ENCODE results near the gene SLC25A23. TPM values are rescaled to one million over a fixed set of nuclear protein-coding genes. Genes with fewer than 3 reads are reported as not detected.

The SLC25A23 gene
- 16.1 to 21.5 TPM (median 19.3 TPM) in 5 replicates for total RNA-seq (2022; extraction: Qiagen RNA extraction; ENCODE audit: low read depth)

DNA sequence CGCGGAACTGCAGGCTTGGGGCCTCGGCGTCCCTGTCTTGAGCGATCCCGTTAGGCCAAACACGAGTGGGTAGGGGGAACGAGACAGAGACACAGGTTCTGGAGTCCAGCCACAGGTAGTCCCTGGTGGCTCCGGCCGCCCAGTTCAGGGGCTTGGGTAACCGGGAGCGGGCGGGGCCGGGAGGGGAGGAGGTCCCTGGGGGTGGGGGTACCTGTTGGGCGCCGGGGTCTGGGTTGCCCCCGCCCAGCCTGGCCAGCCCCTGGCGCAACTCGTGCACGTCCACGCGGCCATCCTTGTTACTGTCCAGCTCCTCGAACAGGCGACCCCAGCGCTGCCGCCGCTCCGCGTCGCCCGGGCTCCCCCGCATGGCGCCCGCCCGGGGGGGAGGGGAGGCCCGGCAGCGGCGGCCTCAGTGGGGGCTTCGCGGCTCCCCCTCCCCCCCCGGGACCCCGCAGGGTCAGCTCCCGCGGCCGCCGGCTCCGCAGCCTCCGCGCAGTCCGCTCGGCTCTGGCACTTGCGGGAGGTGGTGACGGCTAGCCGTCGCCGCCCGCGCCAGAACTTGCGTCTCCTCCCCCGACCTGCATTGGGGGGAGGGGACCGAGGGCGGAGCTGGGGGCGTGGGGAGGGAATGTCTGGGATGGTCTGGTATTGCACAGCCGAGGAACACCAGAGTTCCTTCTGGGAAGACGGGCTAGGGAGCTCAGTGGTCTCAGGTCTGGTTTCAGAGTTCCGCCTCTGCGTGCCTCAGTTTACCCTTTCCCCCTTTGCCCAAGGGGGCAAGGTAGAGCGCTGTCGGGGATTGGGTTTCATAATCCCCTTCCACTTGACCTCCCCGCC is at the start of gene SLC25A23:
Gene SLC25A23 (minus strand): TSS at position 531 of the 837 bp plus-strand sequence. CDS start 164 bp downstream, at position 367.

DNA sequence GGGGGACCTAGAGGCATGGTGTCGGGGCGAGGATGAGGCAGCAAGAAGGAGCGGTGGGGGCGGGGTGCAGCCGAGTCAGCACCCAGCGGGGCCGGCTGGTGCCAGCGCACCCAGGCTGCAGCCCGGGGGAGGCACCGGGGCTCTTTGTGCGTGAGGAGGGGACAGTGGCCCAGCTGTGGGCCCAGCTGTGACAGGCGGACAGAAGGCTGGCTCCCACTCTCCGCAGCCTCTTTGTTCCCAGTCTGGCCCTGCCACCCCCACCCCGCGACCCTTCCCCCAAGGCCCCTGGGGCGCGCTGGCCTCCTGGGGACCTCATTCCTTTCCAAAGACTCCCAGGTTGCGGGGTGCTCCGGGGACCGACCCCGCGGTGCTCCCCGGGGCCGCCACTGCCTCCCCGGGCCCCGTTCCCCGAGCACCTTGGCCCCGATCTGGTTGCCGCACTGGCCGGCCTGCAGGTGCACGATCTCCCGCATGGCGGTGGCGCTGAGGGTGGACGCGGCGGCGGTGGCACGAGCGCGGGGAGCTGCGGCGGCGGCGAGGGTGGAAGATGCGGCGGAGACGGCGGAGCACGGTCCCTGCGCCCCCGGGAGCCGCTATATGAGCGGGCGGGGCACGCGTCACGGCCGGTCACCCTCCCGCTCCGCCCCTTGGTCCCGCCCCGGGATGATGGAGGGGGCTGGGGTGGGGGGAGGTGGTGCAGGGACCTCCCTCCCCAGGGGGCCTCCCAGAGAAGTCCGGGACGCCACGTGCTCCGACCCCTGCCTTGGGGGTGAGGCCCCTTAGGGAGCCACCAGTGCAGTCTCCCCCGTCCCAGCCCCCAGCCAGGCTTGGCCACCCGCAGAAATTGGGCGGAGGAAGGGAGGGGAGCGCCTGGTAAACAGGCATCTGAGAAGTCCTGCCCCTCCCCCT is 42.4 kb upstream of the SLC25A23 start, which contains the start of gene TUBB4A:
Gene TUBB4A (minus strand): TSS at position 570 of the 909 bp plus-strand sequence. CDS start 97 bp downstream, at position 473.

DNA sequence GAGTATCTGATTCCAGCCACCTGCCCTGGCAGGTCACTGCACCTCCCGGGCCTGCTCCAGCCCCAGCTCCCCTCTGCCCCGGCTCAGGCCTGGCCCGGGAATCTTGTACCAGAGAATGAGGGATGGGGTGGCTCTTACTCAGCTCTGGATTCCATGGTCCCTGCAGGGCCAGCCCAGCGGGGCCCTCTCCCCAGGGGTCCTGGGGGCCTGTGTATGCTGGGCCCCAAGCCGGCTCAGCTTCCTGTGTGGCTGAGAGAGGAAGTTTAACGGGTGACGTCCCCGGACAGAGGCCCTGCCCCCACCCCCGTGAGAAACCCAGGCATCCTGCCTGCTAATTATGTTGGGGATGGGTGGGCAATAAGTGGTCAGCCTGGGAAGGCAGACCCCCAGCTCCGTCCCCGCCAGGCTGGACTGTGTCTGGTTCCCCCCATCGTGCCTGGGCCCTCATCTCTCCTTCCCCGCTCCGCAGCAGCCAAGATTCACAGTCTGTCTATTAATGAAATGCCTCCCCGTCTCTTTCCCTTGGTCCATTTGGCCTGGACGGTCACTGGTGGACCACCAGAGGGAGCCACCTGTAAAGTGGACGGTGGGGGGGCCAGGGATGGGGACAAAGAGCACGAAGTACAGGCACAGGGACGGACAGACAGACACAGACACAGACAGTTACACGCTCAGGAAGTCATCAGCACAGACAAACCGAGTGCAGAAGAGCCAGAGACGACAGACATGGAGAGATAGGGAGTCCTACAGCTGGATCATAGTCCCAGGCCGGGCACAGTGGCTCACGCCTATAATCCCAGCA is 22.1 kb upstream of the SLC25A23 start, which contains the start of gene DENND1C:
Gene DENND1C (minus strand): TSS at position 247 of the 802 bp plus-strand sequence. CDS start 92 bp downstream, at position 155.

GRCh38 chr19:6464070-6464873 is 4.7 kb upstream of the SLC25A23 start, which contains the start of gene CRB3:
CRB3 (plus strand) TSS chr19:6464271; CDS start chr19:6464702, 431 bp downstream.

DNA sequence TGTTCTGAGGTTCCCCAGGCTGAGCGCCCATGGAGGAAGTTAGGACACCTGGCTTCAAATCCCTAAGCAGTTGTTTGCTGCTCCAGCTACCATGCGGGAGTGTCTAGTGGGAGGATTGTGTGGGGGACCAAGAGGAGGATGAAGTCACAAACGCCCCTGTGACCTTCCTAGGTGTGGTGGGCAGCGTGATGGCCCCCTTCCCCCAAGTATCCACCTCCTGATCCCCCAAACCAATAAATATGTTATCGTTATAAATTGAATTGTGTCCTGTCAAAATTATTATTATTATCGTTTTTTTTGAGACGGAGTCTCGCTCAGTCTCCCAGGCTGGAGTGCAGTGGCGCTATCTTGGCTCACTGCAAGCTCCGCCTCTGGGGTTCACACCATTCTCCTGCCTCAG is 25.9 kb downstream of the SLC25A23 start, which contains the start of gene SLC25A41:
Gene SLC25A41 (minus strand): TSS at position 101 of the 400 bp plus-strand sequence. CDS start 70 bp downstream, at position 31.

GRCh38 chr19:6424195-6424938 is 35.2 kb downstream of the SLC25A23 start, which contains the start of gene KHSRP:
KHSRP (minus strand) TSS chr19:6424811; CDS start chr19:6424701, 110 bp downstream.

GRCh38 chr19:6393074-6393982 is 66.3 kb downstream of the SLC25A23 start, which contains the start of gene GTF2F1:
GTF2F1 (minus strand) TSS chr19:6393164; CDS start chr19:6392995, 169 bp downstream.

Other genes starting within 250 kb of the SLC25A23 start
- gene MLLT1, start 179.8 kb downstream of the SLC25A23 start, total RNA-seq (2022; extraction: Qiagen RNA extraction; ENCODE audit: low read depth) = 16.2 to 20.2 TPM (median 20.0 TPM) in 5 replicates
- not detected in 5 replicates for gene ACER1, start 126.2 kb downstream of the SLC25A23 start, total RNA-seq (2022; extraction: Qiagen RNA extraction; ENCODE audit: low read depth)
- 45.1 to 87.6 TPM (median 69.7 TPM) in 5 replicates for gene CLPP, start 98.3 kb downstream of the SLC25A23 start, total RNA-seq (2022; extraction: Qiagen RNA extraction; ENCODE audit: low read depth)
- 16.0 to 39.2 TPM (median 33.4 TPM) in 5 replicates for gene ALKBH7, start 87.0 kb downstream of the SLC25A23 start, total RNA-seq (2022; extraction: Qiagen RNA extraction; ENCODE audit: low read depth)
- 0.48 to 1.7 TPM (median 0.85 TPM) in 5 replicates for gene PSPN, start 83.9 kb downstream of the SLC25A23 start, total RNA-seq (2022; extraction: Qiagen RNA extraction; ENCODE audit: low read depth)
- 57.5 to 64.9 TPM (median 60.3 TPM) in 5 replicates for gene GTF2F1, start 66.6 kb downstream of the SLC25A23 start, total RNA-seq (2022; extraction: Qiagen RNA extraction; ENCODE audit: low read depth)
- gene KHSRP, start 35.0 kb downstream of the SLC25A23 start, total RNA-seq (2022; extraction: Qiagen RNA extraction; ENCODE audit: low read depth) = 194 to 229 TPM (median 198 TPM) in 5 replicates
- 0.06 to 0.24 TPM (median 0.16 TPM) in 3 of 5 replicates, not detected in the others for gene SLC25A41, start 26.0 kb downstream of the SLC25A23 start, total RNA-seq (2022; extraction: Qiagen RNA extraction; ENCODE audit: low read depth)
- 3.5 to 5.9 TPM (median 5.0 TPM) in 5 replicates for gene CRB3, start 4.5 kb upstream of the SLC25A23 start, total RNA-seq (2022; extraction: Qiagen RNA extraction; ENCODE audit: low read depth)
- 0.12 to 0.39 TPM (median 0.30 TPM) in 5 replicates for gene DENND1C, start 22.0 kb upstream of the SLC25A23 start, total RNA-seq (2022; extraction: Qiagen RNA extraction; ENCODE audit: low read depth)
- 4.9 to 6.8 TPM (median 6.2 TPM) in 5 replicates for gene TUBB4A, start 42.5 kb upstream of the SLC25A23 start, total RNA-seq (2022; extraction: Qiagen RNA extraction; ENCODE audit: low read depth)
- gene TNFSF9, start 71.2 kb upstream of the SLC25A23 start, total RNA-seq (2022; extraction: Qiagen RNA extraction; ENCODE audit: low read depth) = 4.7 to 8.9 TPM (median 7.0 TPM) in 5 replicates
- 13.5 to 28.3 TPM (median 24.8 TPM) in 5 replicates for gene CD70, start 131.4 kb upstream of the SLC25A23 start, total RNA-seq (2022; extraction: Qiagen RNA extraction; ENCODE audit: low read depth)
- gene TNFSF14, start 210.4 kb upstream of the SLC25A23 start, total RNA-seq (2022; extraction: Qiagen RNA extraction; ENCODE audit: low read depth) = 0.05 to 0.13 TPM (median 0.07 TPM) in 4 of 5 replicates, not detected in the other